ENCODE data around the gene DLK1. TPM values are rescaled to one million over a fixed set of nuclear protein-coding genes. Genes with fewer than 3 reads are reported as not detected.

Gene DLK1
- polyA plus RNA-seq, 2 of the 4 experiments (the other 2 are of a cell fraction), result 0.06 TPM; not detected in 1

GRCh38 chr14:100715803-100716202 is 10.9 kb upstream of the DLK1 start:
- no peak overlapping the region for H3K27ac ChIP-seq
- H3K4me1 ChIP-seq, result no peaks in the 10 kb centered on the region
- DNase-seq (ENCODE audit: low read depth in 1 of 2, low spot score in 1 of 2) (no peak), ATAC-seq (no peak), FAIRE-seq (no peak)
- 32% methylated on average over 2 of the region's 2 CpGs for WGBS (ENCODE audit: missing lambda C conversion rate)
- no peak overlapping the region for H3K4me2 ChIP-seq
- ChIA-PET POLR2A (no interaction called here), CTCF (no interaction called here)
- H3K9me3 ChIP-seq, result peaks cover 3% of the 10 kb centered on the region; the same call in 1 of the 3 replicates
- no peak overlapping the region for H3K4me3 ChIP-seq
- TF ChIP-seq BHLHE40 (IDR thresholded peaks at IDR 0.05; ENCODE audit: low read depth, low read length), result no peak
- no peak for TF ChIP-seq NFE2L2 (conservative IDR thresholded peaks at IDR 0.05; ENCODE audit: low read length)
- TF ChIP-seq HOXB13 (CRISPR knock-in tag; IDR thresholded peaks at IDR 0.05; ENCODE audit: low read depth), result no peak

DNA sequence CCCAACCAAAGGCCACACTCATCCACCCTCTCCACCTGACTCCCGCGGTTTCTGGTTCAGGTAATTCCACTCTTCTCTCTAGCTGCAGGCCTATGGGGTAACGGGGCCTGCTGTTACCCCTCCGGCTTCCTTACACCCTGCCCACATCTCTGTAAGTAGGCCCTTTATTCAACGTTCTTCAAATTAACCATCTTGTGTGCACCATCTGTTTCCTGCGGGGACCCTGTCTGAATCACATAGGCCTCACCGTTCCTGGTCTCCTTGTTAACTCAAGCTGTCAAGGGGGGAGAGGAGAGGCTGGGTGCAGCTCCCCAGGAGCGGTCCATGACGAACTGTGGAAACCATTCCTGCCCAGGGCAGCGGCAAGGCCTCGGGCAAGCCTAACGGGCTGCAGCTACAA is 9.3 kb upstream of the DLK1 start:
- Histone ChIP-seq H3K27ac (no peak overlapping the region), H3K4me2 (no peak overlapping the region), H3K4me3 (no peak overlapping the region), H3K4me1 (no peaks in the 10 kb centered on the region), H3K9me3 (peaks cover 3% of the 10 kb centered on the region; the same call in 1 of the 3 replicates)
- no peak for TF ChIP-seq FOSL2 (IDR thresholded peaks at IDR 0.05)
- no peak for TF ChIP-seq FOSL2 (CRISPR knock-in tag; IDR thresholded peaks at IDR 0.05)
- TF ChIP-seq EHMT2 (IDR thresholded peaks at IDR 0.05; ENCODE audit: low read depth), result no peak
- no peak for TF ChIP-seq HOXB13 (CRISPR knock-in tag; IDR thresholded peaks at IDR 0.05; ENCODE audit: low read depth)
- no peak for TF ChIP-seq POLR2A (IDR thresholded peaks at IDR 0.05; ENCODE audit: low read length)
- no peak for TF ChIP-seq NR3C1 (IDR thresholded peaks at IDR 0.05)
- TF ChIP-seq ATOH8 (CRISPR knock-in tag; IDR thresholded peaks at IDR 0.05; ENCODE audit: low read depth), result no peak
- no peak for FAIRE-seq
- ChIA-PET CTCF (interaction anchor here (1.0 kb wide), 2 partner anchors 12 to 45 kb away, joined by 3 read pairs; no protein-coding TSS in a partner anchor), POLR2A (no interaction called here)
- no peak for DNase-seq (ENCODE audit: low read depth in 1 of 2, low spot score in 1 of 2)
- 87% methylated on average over 12 of the region's 12 CpGs for WGBS (ENCODE audit: missing lambda C conversion rate)
- ATAC-seq, result no peak

GRCh38 chr14:100719976-100720520 is 6.6 kb upstream of the DLK1 start:
- TF ChIP-seq EHF (CRISPR knock-in tag; IDR thresholded peaks at IDR 0.05) (no peak), CHD4 (IDR thresholded peaks at IDR 0.05; ENCODE audit: borderline replicate concordance) (no peak), ZC3H11A (IDR thresholded peaks at IDR 0.05) (no peak), KDM1A (IDR thresholded peaks at IDR 0.05; ENCODE audit: low read depth) (no peak), ELK1 (IDR thresholded peaks at IDR 0.05; ENCODE audit: low read depth, low read length) (no peak), SMC3 (IDR thresholded peaks at IDR 0.05) (no peak), E2F6 (IDR thresholded peaks at IDR 0.05; ENCODE audit: borderline replicate concordance, low read depth) (no peak), MYC (IDR thresholded peaks at IDR 0.05; ENCODE audit: borderline replicate concordance, low read length) (no peak), RAD21 (conservative IDR thresholded peaks at IDR 0.05 in 1 of 2, IDR thresholded peaks at IDR 0.05 in 1 of 2) (no peak), BHLHE40 (IDR thresholded peaks at IDR 0.05; ENCODE audit: low read depth, low read length) (no peak), POLR2AphosphoS2 (conservative IDR thresholded peaks at IDR 0.05; ENCODE audit: low read length) (no peak), NR3C1 (IDR thresholded peaks at IDR 0.05) (no peak), ATOH8 (CRISPR knock-in tag; IDR thresholded peaks at IDR 0.05; ENCODE audit: low read depth) (no peak), SREBF2 (IDR thresholded peaks at IDR 0.05) (no peak), CEBPB (IDR thresholded peaks at IDR 0.05) (no peak), MAZ (IDR thresholded peaks at IDR 0.05; ENCODE audit: borderline replicate concordance, low read depth, low read length) (no peak)
- no peak for FAIRE-seq
- no peak for ATAC-seq
- Histone ChIP-seq H3K4me2 (no peak overlapping the region), H3K27ac (no peak overlapping the region), H3K9me3 (peaks cover 3% of the 10 kb centered on the region; the same call in 1 of the 3 replicates), H3K4me1 (no peaks in the 10 kb centered on the region), H3K4me3 (no peak overlapping the region)
- DNase-seq (ENCODE audit: low read depth in 1 of 2, low spot score in 1 of 2), result no peak
- ChIA-PET CTCF (no interaction called here), POLR2A (no interaction called here)
- 59% methylated on average over 10 of the region's 13 CpGs for WGBS (ENCODE audit: missing lambda C conversion rate)

Measured in A549 (cell line).